Stimulated activated CD4-positive, alpha-beta T cell treated with anti-CD3 and anti-CD28 coated beads, Interleukin-15, amount 100 ng/mL, for 24 hours (primary cell): ENCODE results near the gene DYRK3.
A peak's percentile ranks its signal among the peaks of the same experiment; 100 is the strongest.

ENCODE experiments used
- DNase-seq: peaks from one replicate; pipeline ENCODE4 v3.0.0-alpha.2; 2020

The DYRK3 gene

DNA sequence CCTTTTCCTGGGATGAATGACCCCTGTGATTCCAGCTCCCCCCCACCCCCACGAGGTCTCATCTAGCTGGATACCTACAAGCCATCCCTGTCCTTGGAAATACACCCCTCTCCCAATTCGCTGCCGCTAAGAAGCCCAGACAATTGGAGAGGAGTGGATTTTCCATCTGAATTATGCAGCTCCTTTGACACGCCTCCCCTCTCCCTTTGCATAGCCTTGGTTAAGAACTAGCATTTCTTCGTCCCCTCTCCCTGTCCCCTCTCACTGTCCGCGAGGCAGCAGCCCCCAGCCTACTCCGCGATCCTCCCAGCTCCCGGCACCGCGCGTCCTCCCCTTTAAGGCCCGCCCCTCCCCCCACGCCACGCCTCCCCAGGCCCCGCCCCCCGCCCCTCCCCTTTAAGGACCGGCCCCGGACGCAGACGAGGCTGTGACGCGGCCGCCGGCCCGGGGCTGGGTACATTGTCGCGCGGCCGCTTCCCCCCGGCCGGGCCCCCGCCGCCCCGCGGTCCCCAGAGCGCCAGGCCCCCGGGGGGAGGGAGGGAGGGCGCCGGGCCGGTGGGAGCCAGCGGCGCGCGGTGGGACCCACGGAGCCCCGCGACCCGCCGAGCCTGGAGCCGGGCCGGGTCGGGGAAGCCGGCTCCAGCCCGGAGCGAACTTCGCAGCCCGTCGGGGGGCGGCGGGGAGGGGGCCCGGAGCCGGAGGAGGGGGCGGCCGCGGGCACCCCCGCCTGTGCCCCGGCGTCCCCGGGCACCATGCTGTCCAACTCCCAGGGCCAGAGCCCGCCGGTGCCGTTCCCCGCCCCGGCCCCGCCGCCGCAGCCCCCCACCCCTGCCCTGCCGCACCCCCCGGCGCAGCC is 49.4 kb downstream of the DYRK3 start, which contains the start of gene MAPKAPK2:
Gene MAPKAPK2, plus strand, starts transcription at position 428 of the 856 bp plus-strand sequence. Its CDS starts 325 bp downstream, at position 753.
- peak; percentile 82 for DNase-seq

DNA sequence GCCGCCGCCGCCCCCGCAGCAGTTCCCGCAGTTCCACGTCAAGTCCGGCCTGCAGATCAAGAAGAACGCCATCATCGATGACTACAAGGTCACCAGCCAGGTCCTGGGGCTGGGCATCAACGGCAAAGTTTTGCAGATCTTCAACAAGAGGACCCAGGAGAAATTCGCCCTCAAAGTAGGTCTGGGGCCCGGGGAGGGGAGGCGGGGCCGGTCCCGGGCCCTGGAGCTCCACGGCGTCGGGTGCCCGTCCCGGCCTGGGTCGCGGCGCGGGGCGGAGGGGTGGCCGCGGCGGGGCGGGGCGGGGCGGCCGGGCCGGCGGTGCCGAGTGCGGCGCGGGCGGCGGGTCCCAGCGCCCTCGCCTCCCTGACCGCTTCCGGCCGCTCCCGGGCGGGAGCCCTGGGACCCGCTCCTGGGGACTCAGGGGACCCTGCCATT is 50.0 kb downstream of the DYRK3 start:
- peak; percentile 61 for DNase-seq

DNA sequence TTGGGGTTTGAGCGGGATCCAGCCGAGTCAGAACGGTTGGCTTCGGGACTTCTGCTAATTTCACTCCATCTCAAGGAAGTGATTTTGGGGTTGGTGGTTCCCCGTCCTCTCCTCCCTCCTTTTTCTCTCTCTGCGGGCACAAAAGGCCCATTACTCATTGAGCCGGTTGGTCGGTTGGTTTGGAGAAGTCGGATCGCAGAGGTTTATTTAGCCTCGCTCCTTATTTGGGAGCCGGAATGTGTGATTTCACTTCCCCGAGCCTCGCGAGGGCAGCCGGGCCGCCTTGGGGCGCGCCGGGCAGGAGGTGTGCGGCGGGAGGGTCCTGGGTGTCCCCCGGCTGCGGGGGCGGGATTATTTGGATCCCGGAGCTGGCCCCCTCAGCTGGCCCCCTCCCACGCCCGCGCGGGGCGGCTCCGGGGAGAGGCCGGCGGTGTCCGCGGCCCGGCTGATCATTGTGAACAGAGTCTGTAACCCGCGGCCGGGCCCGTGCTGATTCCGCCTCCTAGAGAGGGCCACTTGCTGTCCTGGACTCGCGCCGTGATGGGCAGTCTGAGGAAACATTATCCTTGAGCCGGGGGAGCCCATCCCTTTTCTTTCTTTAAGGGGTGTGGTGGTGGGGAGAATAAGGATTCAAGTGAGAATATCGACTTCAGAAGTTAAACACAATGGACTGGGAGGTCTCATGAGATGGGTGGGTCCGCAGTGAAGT is 50.6 kb downstream of the DYRK3 start:
- DNase-seq = peak; percentile 64

GRCh38 chr1:206686478-206687249 is 51.3 kb downstream of the DYRK3 start:
- DNase-seq = peak; percentile 33

DNA sequence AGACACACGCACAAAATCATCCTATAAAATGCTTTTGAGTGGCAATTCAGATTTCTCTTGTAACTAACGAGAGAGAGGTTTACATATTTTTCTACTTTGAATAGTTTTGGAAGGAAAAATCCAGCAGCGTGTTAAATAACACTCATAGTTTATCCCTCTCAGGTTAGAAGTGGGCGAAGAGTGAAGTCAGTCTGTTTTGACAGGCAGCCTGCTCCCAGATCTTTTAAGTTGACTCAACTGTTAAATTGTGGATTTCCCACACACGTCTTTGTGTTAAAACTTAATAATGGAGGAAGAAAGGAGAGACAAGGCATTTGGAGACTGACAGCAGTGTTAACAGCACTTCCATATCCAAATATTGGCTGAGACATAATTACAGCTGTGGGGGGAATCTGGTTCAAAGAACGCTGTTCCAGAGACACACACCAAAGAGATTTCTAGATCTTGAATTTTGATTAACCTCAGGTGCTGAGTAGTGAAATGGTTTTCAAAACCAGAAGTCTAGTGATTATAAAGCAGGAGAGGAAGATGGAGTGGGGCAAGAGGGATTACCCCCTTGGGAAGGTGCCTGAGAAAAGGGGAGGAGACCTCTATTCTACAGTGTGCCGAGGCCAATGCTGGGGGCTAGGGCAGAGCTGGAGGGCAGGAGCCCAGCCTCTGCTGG is 52.0 kb downstream of the DYRK3 start:
- no peak for DNase-seq

DNA sequence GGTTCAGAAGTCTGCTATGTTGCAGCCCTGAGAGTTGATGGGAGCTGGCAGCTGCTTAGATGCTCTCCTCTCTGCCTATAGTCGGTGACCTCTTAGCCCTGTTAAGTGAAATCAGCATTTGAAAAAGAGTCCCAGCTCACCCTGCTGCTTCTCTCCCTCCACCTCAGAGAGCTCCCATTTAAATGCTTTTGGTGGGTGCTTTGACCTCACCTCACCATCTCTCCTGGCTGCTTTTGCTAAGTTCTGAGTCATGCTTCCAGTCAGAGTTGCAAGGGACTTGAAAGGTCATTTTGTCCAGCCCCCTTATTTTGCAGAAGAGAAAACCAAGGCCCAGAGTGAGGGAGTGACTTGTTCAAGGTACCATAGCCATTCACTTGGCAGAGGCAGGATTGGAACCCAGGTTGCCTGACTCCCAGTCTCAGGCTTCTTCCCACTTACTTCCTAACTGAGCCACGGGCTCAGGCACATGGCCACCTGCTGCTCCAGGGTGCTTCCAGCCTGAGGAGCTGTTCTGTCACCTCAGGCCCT is 52.6 kb downstream of the DYRK3 start:
- peak; percentile 8 for DNase-seq

- DNase-seq = no peak
Observed at GRCh38 chr1:206690516-206690915, 55.2 kb downstream of the DYRK3 start.

- no peak for DNase-seq
Observed at GRCh38 chr1:206691604-206692003, 56.3 kb downstream of the DYRK3 start.

DNA sequence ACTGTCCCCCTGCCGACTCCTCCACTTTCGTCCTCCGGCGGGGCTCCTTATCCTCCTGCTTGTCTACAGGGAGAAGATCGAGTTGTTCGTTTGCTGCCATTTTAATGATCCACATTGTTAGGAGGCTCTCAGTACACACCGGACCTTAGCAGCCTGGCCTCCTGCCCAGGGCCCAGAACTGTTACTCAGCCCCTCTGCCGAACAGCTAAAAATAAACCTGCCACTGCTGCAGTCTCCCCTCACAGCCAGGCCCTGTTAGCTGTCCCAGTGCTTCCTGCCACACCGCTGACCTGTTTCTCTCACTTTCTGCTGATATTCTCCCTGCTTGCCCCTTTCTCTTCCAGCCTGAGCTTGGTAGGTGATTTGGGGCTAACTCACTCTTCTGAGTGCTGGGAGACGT is 57.7 kb downstream of the DYRK3 start:
- no peak for DNase-seq

DNA sequence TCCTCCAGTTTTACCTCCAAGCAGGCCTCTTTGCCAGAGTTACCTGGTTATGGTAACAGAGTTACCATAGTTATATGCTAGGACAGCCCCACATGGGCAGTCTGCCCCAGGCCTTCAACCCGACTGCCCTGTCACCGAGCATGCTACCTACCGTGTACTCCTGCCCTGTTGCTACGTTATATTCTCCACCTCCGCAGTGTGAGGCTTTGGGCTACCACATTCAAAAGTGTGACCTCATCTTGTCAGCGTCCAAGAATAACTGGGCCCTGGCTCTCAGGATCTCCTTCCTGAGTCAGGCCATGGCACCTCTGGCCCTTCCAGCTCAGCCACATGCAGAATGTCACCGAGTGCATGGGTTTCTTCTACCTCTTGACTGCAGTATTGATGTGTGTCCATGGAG is 58.3 kb downstream of the DYRK3 start:
- DNase-seq = no peak

DNA sequence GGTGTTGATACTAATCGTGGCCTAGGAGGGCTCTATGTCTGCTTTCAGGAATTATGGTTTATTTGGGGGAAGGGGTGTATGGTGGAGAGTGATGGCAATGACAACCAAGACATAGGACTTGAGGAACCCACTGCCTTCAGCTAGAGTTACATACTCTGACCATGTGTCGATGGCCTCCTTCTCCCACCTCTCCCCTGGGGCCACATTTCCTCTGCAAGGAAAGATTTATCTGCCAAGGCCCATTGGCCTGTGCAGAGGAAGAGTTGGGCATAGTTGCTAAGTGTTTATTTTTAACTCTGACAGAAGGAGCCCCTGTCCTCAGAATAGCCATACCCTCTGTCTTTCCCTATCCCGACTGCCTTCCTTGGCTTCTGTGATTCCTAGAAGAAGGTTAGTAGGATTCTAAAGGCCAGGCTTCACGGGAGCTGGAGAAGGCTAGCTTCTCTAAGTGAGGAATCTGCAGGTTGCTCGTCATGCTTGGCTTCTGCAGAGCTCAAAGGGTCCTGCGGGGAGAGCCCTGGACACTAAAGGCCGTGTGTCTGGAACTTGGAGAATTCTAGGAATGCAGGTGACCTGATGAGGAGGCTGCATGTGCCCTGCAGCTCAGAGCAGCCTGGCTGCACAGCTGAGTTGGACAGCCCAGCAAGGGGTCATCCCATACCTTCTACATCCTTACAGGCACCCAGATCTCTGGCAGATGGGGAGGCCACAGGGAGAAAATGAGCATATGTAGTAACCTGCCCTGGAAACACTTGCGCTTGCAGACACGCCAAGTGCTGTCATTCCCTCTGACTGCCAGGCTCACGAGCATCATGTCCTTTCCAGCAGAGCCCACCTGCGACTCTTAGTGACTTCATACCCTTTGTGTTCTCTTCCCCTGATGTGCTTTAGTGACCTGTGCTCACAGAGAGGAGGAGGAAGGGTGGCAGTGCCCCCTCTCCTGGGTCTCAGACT is 59.1 kb downstream of the DYRK3 start:
- no peak for DNase-seq

DNA sequence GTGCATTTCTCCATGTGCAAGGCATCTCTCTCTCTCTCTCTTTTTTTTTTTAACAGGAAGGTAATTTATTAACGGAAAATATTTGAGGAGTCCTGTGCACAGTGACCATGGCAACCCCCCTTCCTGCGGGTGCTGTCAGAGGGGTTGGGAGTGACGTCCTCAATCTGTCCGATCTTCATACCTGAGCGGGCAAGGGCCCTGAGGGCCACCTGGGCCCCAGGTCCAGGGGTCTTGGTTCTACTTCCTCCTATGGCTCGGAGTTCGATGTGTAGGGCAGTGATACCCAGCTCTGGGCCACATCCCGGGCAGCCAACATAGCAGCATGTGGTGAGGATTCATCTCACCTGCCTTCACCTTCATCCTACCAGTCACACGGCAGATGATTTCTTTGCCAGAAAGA is 60.4 kb downstream of the DYRK3 start:
- no peak for DNase-seq

DNA sequence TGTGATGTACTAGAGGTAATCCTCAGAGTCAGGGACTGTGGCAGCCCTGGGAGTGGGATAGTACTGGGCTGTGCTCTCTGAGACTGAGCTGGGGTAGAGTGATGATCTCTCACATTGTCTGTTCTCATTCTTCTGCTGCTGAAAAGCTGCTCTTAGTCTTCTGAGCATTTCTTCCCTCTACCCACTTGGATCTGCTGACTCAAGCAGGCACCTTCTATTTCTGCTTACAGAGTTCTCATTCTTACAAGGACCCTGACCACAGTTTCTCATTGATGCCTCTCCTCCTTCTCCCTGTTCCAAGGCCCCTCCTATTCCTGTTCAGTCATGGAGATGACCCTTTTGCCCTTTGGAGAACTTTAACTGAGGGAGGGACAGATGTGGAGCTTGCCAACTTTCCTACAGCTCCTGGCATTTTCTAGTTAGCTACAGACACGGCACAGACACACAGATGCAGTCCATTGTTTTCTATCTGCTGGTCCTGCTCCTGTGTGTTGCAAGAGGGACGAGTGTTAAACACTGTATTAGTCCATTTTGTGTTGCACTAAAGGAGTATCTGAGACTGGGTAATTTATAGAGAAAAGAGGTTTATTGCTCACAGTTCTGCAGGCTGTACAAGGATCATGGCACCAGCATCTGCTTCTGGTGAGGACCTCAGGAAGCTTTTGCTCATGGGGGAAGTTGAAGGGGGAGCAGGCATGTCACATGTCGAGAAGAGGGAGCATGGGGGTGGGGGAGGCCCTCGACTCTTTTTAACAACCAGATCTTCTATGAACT is 61.7 kb downstream of the DYRK3 start:
- DNase-seq = no peak

DNA sequence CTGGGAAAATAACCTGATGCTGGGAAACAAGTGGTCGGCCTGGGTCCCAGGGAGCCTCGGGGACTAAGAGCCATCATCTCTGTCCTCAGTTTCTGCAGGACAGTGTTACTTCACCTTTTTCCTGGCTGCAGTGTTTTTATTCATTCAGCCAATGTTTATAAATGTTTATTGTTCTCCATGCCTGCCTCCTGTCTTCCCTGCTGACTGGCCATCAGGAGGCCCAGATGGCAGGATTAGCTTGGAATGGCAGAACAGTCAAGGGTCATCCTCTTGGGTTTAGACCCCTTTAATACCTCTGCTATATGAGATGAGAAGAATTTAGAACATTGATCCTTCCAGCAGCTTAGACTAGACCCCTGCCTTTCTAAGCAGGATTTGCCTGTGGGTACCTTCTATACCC is 62.7 kb downstream of the DYRK3 start:
- no peak for DNase-seq
